ENCODE measurements around the gene PTPRN2. TPM values are rescaled to one million over a fixed set of nuclear protein-coding genes. Genes with fewer than 3 reads are reported as not detected.

PTPRN2 gene
- total and polyA plus RNA-seq, 2 donors (not counting 3 experiments of a cell fraction or from before 2014, with no cell fraction given): 0.62 to 0.88 TPM

- Histone ChIP-seq H3K4me1 (ENCODE audit: control insufficient read depth, extremely low read depth, insufficient read depth, low read length) (no peaks in the 10 kb centered on the region), H3K36me3 (ENCODE audit: control insufficient read depth in 2 of 2, extremely low read depth in 1 of 2, insufficient read depth in 2 of 2, low read length in 2 of 2) (no peaks in the 10 kb centered on the region), H3K9me3 (replicated peaks; ENCODE audit: control insufficient read depth, insufficient read depth, low read length) (peaks cover 2% of the 10 kb centered on the region), H3K4me2 (ENCODE audit: insufficient read depth, low read length) (no peak overlapping the region), H3K79me2 (ENCODE audit: control insufficient read depth, insufficient read depth, low read length) (no peaks in the 10 kb centered on the region), H3K27me3 (ENCODE audit: control insufficient read depth in 2 of 2, insufficient read depth in 2 of 2, low read length in 2 of 2) (no peaks in the 10 kb centered on the region), H3K4me3 (replicated peaks in 1 of 3; ENCODE audit: insufficient read depth in 1 of 3, low read depth in 1 of 3, low read length in 3 of 3) (no peak overlapping the region), H3K9me1 (replicated peaks; ENCODE audit: control insufficient read depth, extremely low read depth, insufficient read depth, low read length) (no peaks in the 10 kb centered on the region), H4K20me1 (replicated peaks; ENCODE audit: control insufficient read depth, extremely low read depth, insufficient read depth, low read length) (no peaks in the 10 kb centered on the region), H3K27ac (ENCODE audit: insufficient read depth, low read depth, low read length) (no peak overlapping the region), H3K9ac (replicated peaks; ENCODE audit: extremely low read depth, insufficient read depth, low read length) (no peak overlapping the region), H2AFZ (ENCODE audit: low read depth, low read length) (no peak overlapping the region)
- dilution Hi-C loops (cut with MboI; ENCODE audit: extremely low pct_ligation_motif_present, low sequenced_read_pairs): no loop called here
- TF ChIP-seq CTCF (IDR thresholded peaks at IDR 0.05; ENCODE audit: extremely low read depth in 1 of 2, insufficient read depth in 1 of 2, low read depth in 1 of 2, low read length in 2 of 2): no peak
- TF ChIP-seq MAX (IDR thresholded peaks at IDR 0.05; ENCODE audit: insufficient read depth, insufficient read length): no peak
- no peak for TF ChIP-seq POLR2A (IDR thresholded peaks at IDR 0.05; ENCODE audit: low read depth, low read length)
- no peak for TF ChIP-seq FOS (IDR thresholded peaks at IDR 0.05; ENCODE audit: borderline replicate concordance, insufficient read depth, low read length)
- no peak for TF ChIP-seq JUN (IDR thresholded peaks at IDR 0.05; ENCODE audit: borderline replicate concordance, insufficient read depth, insufficient read length, low read depth)
- no peak for TF ChIP-seq EZH2 (IDR thresholded peaks at IDR 0.05; ENCODE audit: borderline replicate concordance, low read depth, low read length, severe bottlenecking)
- TF ChIP-seq POLR2AphosphoS5 (IDR thresholded peaks at IDR 0.05; ENCODE audit: insufficient read depth, low read depth, low read length): no peak
- ChIA-PET CTCF (no interaction called here), POLR2A (no interaction called here)
- no peak for DNase-seq (ENCODE audit: low read depth, low spot score)
- no TSS peak for BruUV-seq (replicated peaks)
- intact Hi-C loops (cut with micrococcal nuclease): no loop called here
- no peak for FAIRE-seq
These were observed 841.6 kb downstream of the PTPRN2 start for GRCh38 chr7:157745721-157746709.

Data from endothelial cell of umbilical vein (primary cell).